Measurements from ENCODE around the gene MXRA7.

Gene MXRA7

DNA sequence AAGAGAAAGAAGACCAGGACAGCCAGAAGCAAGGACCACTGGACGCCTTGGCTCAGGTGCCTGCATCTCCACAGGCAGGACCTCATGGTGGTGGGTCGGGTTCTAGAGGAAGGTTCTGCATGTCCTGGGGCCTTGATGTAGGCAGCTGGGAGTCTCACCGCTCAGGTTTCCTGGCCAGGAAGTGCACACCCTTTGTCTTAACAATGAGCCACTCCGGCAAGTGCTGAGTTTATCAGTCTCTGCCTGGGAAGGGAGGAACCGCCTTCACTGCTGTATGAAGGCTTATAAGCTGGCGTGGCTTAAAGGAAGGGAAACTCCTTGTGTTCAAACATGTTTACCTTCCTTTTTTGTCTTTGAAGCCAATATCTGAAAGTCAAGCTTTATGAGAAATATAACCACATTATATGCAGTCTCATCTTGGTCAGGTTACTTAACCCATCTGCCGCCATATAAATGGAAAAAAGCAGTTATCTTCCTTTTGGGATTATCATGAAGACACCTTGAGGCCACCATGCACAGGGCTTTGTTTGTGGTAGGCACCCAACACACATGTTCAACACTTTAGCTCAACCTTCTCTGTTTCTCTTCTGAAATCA lies 67.1 kb downstream of the MXRA7 start, which contains the start of gene ST6GALNAC1:
TSS of gene ST6GALNAC1 (minus strand) at position 205 of the 596 bp plus-strand sequence. CDS start at position 86, 119 bp downstream.
- Histone ChIP-seq H3K9me3 (ENCODE audit: insufficient read depth, low read length, severe bottlenecking) (no peaks in the 10 kb centered on the region), H3K79me2 (ENCODE audit: insufficient read depth, low read length) (no peaks in the 10 kb centered on the region), H3K27ac (ENCODE audit: low read length) (no peak within 1 kb of the TSS), H3K4me3 (ENCODE audit: low read depth in 1 of 2, low read length in 2 of 2) (no peak within 1 kb of the TSS), H3K4me2 (ENCODE audit: insufficient read depth, low read length) (no peak within 1 kb of the TSS), H3K36me3 (ENCODE audit: insufficient read depth, low read length) (no peaks in the 10 kb centered on the region), H3K9ac (ENCODE audit: low read depth, low read length) (no peak within 1 kb of the TSS), H3K27me3 (ENCODE audit: insufficient read depth, low read length, poor library complexity) (peaks cover under 1% of the 10 kb centered on the region), H4K20me1 (ENCODE audit: insufficient read depth, low read length) (no peaks in the 10 kb centered on the region), H2AFZ (ENCODE audit: low read depth, low read length) (no peak within 1 kb of the TSS), H3K4me1 (ENCODE audit: insufficient read depth, low read length) (no peaks in the 10 kb centered on the region)
- ATAC-seq (ENCODE audit: insufficient read depth, low read depth) (no peak), DNase-seq (no peak)
- TF ChIP-seq CTCF (IDR thresholded peaks at IDR 0.05; ENCODE audit: borderline replicate concordance, extremely low read depth, low read length, poor library complexity, severe bottlenecking) (no peak), EZH2 (IDR thresholded peaks at IDR 0.05; ENCODE audit: borderline replicate concordance, low read depth, low read length, severe bottlenecking) (no peak)

- Histone ChIP-seq H3K4me1 (ENCODE audit: insufficient read depth, low read length) (no peaks in the 10 kb centered on the region), H3K27ac (ENCODE audit: low read length) (no peak overlapping the region), H3K4me3 (ENCODE audit: low read depth in 1 of 2, low read length in 2 of 2) (no peak overlapping the region), H2AFZ (ENCODE audit: low read depth, low read length) (no peak overlapping the region), H3K36me3 (ENCODE audit: insufficient read depth, low read length) (no peaks in the 10 kb centered on the region), H3K27me3 (ENCODE audit: insufficient read depth, low read length, poor library complexity) (no peaks in the 10 kb centered on the region), H3K4me2 (ENCODE audit: insufficient read depth, low read length) (no peak overlapping the region), H3K79me2 (ENCODE audit: insufficient read depth, low read length) (no peaks in the 10 kb centered on the region), H4K20me1 (ENCODE audit: insufficient read depth, low read length) (no peaks in the 10 kb centered on the region), H3K9me3 (ENCODE audit: insufficient read depth, low read length, severe bottlenecking) (no peaks in the 10 kb centered on the region), H3K9ac (ENCODE audit: low read depth, low read length) (no peak overlapping the region)
- no peak for DNase-seq
- ATAC-seq (ENCODE audit: insufficient read depth, low read depth) = no peak
- TF ChIP-seq CTCF (IDR thresholded peaks at IDR 0.05; ENCODE audit: borderline replicate concordance, extremely low read depth, low read length, poor library complexity, severe bottlenecking) (no peak), EZH2 (IDR thresholded peaks at IDR 0.05; ENCODE audit: borderline replicate concordance, low read depth, low read length, severe bottlenecking) (no peak)
These were observed 67.8 kb downstream of the MXRA7 start for GRCh38 chr17:76642994-76643393.

DNA sequence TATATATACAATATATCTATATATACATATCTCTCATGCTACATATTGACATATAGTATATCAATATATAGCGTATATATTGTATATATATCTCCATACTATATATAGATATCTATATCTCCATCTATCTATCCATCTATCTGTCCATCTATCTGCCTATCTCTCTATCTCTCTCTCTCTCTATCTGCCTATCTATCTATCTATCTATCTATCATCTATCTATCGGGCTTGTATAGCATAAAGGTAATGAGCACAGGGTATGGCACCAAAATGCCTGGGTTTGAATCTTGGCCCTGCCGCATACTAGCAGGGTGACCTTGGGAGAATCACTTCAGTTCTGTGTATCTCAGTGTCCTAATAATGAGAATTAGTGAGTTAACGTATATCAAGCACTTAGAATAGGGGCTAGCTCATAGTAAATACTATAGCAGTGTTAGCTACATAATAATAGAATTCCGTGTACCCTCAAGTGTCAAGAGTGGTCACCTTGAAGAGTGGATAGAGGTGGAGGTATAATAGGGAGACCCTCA lies 68.7 kb downstream of the MXRA7 start:
- DNase-seq = no peak
- ATAC-seq (ENCODE audit: insufficient read depth, low read depth) = no peak
- H3K79me2 ChIP-seq (ENCODE audit: insufficient read depth, low read length) = no peaks in the 10 kb centered on the region

More for the DNA sequence above, 68.7 kb downstream of the MXRA7 start:
- Histone ChIP-seq H3K4me1 (ENCODE audit: insufficient read depth, low read length) (no peaks in the 10 kb centered on the region), H3K9me3 (ENCODE audit: insufficient read depth, low read length, severe bottlenecking) (no peaks in the 10 kb centered on the region), H3K4me3 (ENCODE audit: low read depth in 1 of 2, low read length in 2 of 2) (no peak overlapping the region), H3K4me2 (ENCODE audit: insufficient read depth, low read length) (no peak overlapping the region), H3K9ac (ENCODE audit: low read depth, low read length) (no peak overlapping the region), H4K20me1 (ENCODE audit: insufficient read depth, low read length) (no peaks in the 10 kb centered on the region), H2AFZ (ENCODE audit: low read depth, low read length) (no peak overlapping the region), H3K27ac (ENCODE audit: low read length) (no peak overlapping the region), H3K36me3 (ENCODE audit: insufficient read depth, low read length) (no peaks in the 10 kb centered on the region), H3K27me3 (ENCODE audit: insufficient read depth, low read length, poor library complexity) (no peaks in the 10 kb centered on the region)
- TF ChIP-seq CTCF (IDR thresholded peaks at IDR 0.05; ENCODE audit: borderline replicate concordance, extremely low read depth, low read length, poor library complexity, severe bottlenecking) (no peak), EZH2 (IDR thresholded peaks at IDR 0.05; ENCODE audit: borderline replicate concordance, low read depth, low read length, severe bottlenecking) (no peak)
